HL-60 (cell line): ENCODE results near the gene PPBP.

ENCODE experiments used
- DNase-seq, 2 experiments: peaks; one replicate each; pipeline ENCODE4 v3.0.0-alpha.2; 2010 to 2020; ENCODE audit warnings: low read depth in 1 of 2, low spot score in 1 of 2
- H3K27ac ChIP-seq: fragments of 250-450 bp; sonication (Bioruptor Pico); replicated peaks from 2 replicates; pipeline ENCODE4 v1.5.1; 2020; ENCODE audit warnings: mild to moderate bottlenecking, moderate library complexity
- H3K27me3 ChIP-seq: fragments of 250-450 bp; sonication (Bioruptor Pico); 2 replicates; pipeline ENCODE4 v1.5.1; 2021; ENCODE audit warnings: mild to moderate bottlenecking, moderate library complexity; ENCODE audit not compliant: insufficient read depth, poor library complexity, severe bottlenecking
- H3K4me3 ChIP-seq: replicated peaks from 2 replicates; pipeline ENCODE4 v1.5.1; 2011; ENCODE audit warnings: mild to moderate bottlenecking, control low read depth, low read length; ENCODE audit not compliant: insufficient read depth
- CTCF ChIP-seq: IDR thresholded peaks from one replicate; pipeline ENCODE4 v1.5.1; 2011; ENCODE audit warnings: low read length, control low read depth, inconsistent platforms; ENCODE audit not compliant: insufficient read depth
- GABPA ChIP-seq: IDR thresholded peaks from 2 replicates; pipeline ENCODE4 v1.6.1; 2012; ENCODE audit warnings: low read depth
- POLR2AphosphoS5 ChIP-seq: IDR thresholded peaks from 2 replicates; pipeline ENCODE4 v1.6.1; 2012; ENCODE audit warnings: low read depth
- REST ChIP-seq: IDR thresholded peaks from 2 replicates; pipeline ENCODE4 v1.6.1; 2012; ENCODE audit warnings: low read depth; ENCODE audit not compliant: insufficient replicate concordance
- SPI1 ChIP-seq: IDR thresholded peaks from 2 replicates; pipeline ENCODE4 v1.6.1; 2012; ENCODE audit warnings: low read depth, mild to moderate bottlenecking, borderline replicate concordance

The PPBP gene

GRCh38 chr4:73947239-73947985, 40.6 kb downstream of the PPBP start:
- Histone ChIP-seq H3K27me3 (no peaks in the 10 kb centered on the region), H3K27ac (no peak overlapping the region), H3K4me3 (no peak overlapping the region)
- TF ChIP-seq GABPA (no peak), REST (no peak), SPI1 (no peak), POLR2AphosphoS5 (no peak), CTCF (no peak)
- no peak for DNase-seq

- no peaks in the 10 kb centered on the region for H3K27me3 ChIP-seq
- no peak for DNase-seq
- no peak overlapping the region for H3K27ac ChIP-seq
These were observed 42.1 kb downstream of the PPBP start for GRCh38 chr4:73945674-73946449.

More at GRCh38 chr4:73945674-73946449, 42.1 kb downstream of the PPBP start:
- TF ChIP-seq REST (no peak), GABPA (no peak), POLR2AphosphoS5 (no peak), SPI1 (no peak), CTCF (no peak)
- H3K4me3 ChIP-seq: no peak overlapping the region
